DND-41 (cell line): ENCODE data around the gene PRIMA1.

Experiments
- ATAC-seq: fragments of 200-7000 bp; cut with Tn5 transposase; 3 replicates; pipeline ENCODE4 v1.9.1; 2021; ENCODE audit warnings: low read depth; ENCODE audit not compliant: insufficient read depth
- DNase-seq: peaks from one replicate; pipeline ENCODE4 v3.0.0-alpha.2; 2020
- H2AFZ ChIP-seq: 2 replicates; pipeline ENCODE4 v1.6.0; 2012; ENCODE audit warnings: low read depth, low read length
- H3K27ac ChIP-seq: 2 replicates; pipeline ENCODE4 v1.5.1; 2012; ENCODE audit warnings: low read length, inconsistent platforms
- H3K27me3 ChIP-seq: fragments of 200-600 bp; sonication (generic); 2 replicates; pipeline ENCODE4 v1.6.0; 2012; ENCODE audit warnings: low read length, mild to moderate bottlenecking, inconsistent platforms; ENCODE audit not compliant: insufficient read depth, poor library complexity
- H3K36me3 ChIP-seq: 2 replicates; pipeline ENCODE4 v1.5.1; 2012; ENCODE audit warnings: low read length, inconsistent platforms; ENCODE audit not compliant: insufficient read depth
- H3K4me1 ChIP-seq: 2 replicates; pipeline ENCODE4 v1.5.1; 2012; ENCODE audit warnings: mild to moderate bottlenecking, low read length; ENCODE audit not compliant: insufficient read depth
- H3K4me2 ChIP-seq: 2 replicates; pipeline ENCODE4 v1.6.0; 2012; ENCODE audit warnings: mild to moderate bottlenecking, moderate library complexity, low read length, inconsistent platforms; ENCODE audit not compliant: insufficient read depth
- H3K4me3 ChIP-seq, 2 experiments: fragments of 200-600 bp in 1 of 2; shearing (Covaris generic) in 1 of 2; 2 replicates each; pipeline ENCODE4 v1.5.1; 2012 to 2016; ENCODE audit warnings: inconsistent platforms in 2 of 2, low read length in 2 of 2, mild to moderate bottlenecking in 2 of 2, low read depth in 1 of 2, moderate library complexity in 1 of 2
- H3K79me2 ChIP-seq: 2 replicates; pipeline ENCODE4 v1.6.0; 2012; ENCODE audit warnings: low read length, inconsistent platforms; ENCODE audit not compliant: insufficient read depth
- H3K9ac ChIP-seq: 2 replicates; pipeline ENCODE4 v1.6.0; 2012; ENCODE audit warnings: low read depth, mild to moderate bottlenecking, inconsistent platforms, low read length, moderate library complexity
- H3K9me3 ChIP-seq: 2 replicates; pipeline ENCODE4 v1.5.1; 2012; ENCODE audit warnings: low read length, moderate library complexity, mild to moderate bottlenecking, inconsistent platforms; ENCODE audit not compliant: insufficient read depth, severe bottlenecking
- H4K20me1 ChIP-seq: 2 replicates; pipeline ENCODE4 v1.6.0; 2012; ENCODE audit warnings: low read length; ENCODE audit not compliant: insufficient read depth
- CTCF ChIP-seq: IDR thresholded peaks from 2 replicates; pipeline ENCODE4 v1.5.1; 2012; ENCODE audit warnings: borderline replicate concordance, low read length, moderate library complexity, mild to moderate bottlenecking; ENCODE audit not compliant: poor library complexity, severe bottlenecking; ENCODE audit errors: extremely low read depth
- EZH2 ChIP-seq: IDR thresholded peaks from 3 replicates; pipeline ENCODE4 v1.6.1; 2012; ENCODE audit warnings: borderline replicate concordance, low read depth, mild to moderate bottlenecking, moderate library complexity, low read length, inconsistent platforms; ENCODE audit not compliant: severe bottlenecking

The PRIMA1 gene

GRCh38 chr14:93785423-93785822 is 2.9 kb downstream of the PRIMA1 start:
- no peak for TF ChIP-seq CTCF
- no peak for TF ChIP-seq EZH2
- ATAC-seq (no peak), DNase-seq (no peak)

GRCh38 chr14:93784878-93785277 is 3.4 kb downstream of the PRIMA1 start:
- H2AFZ ChIP-seq, result no peak overlapping the region
- H3K4me2 ChIP-seq, result no peak overlapping the region
- no peaks in the 10 kb centered on the region for H3K79me2 ChIP-seq
- no peak overlapping the region for H3K27ac ChIP-seq
- H3K9me3 ChIP-seq, result no peaks in the 10 kb centered on the region
- TF ChIP-seq CTCF (no peak), EZH2 (no peak)
- H3K4me1 ChIP-seq, result no peaks in the 10 kb centered on the region
- H4K20me1 ChIP-seq, result no peaks in the 10 kb centered on the region
- DNase-seq (no peak), ATAC-seq (no peak)
- H3K27me3 ChIP-seq, result no peaks in the 10 kb centered on the region
- no peaks in the 10 kb centered on the region for H3K36me3 ChIP-seq
- H3K4me3 ChIP-seq, result no peak overlapping the region
- H3K9ac ChIP-seq, result no peak overlapping the region

More at GRCh38 chr14:93785423-93785822, 2.9 kb downstream of the PRIMA1 start:
- Histone ChIP-seq H3K27me3 (no peaks in the 10 kb centered on the region), H3K9ac (no peak overlapping the region), H4K20me1 (no peaks in the 10 kb centered on the region), H3K36me3 (no peaks in the 10 kb centered on the region), H3K4me3 (no peak overlapping the region), H2AFZ (no peak overlapping the region), H3K27ac (no peak overlapping the region), H3K4me2 (no peak overlapping the region), H3K79me2 (no peaks in the 10 kb centered on the region), H3K4me1 (no peaks in the 10 kb centered on the region), H3K9me3 (no peaks in the 10 kb centered on the region)

- no peak overlapping the region for H3K27ac ChIP-seq
- no peak overlapping the region for H3K4me2 ChIP-seq
- H3K9ac ChIP-seq, result no peak overlapping the region
- no peaks in the 10 kb centered on the region for H4K20me1 ChIP-seq
- H3K4me3 ChIP-seq, result no peak overlapping the region
- H2AFZ ChIP-seq, result no peak overlapping the region
- no peaks in the 10 kb centered on the region for H3K36me3 ChIP-seq
- no peaks in the 10 kb centered on the region for H3K27me3 ChIP-seq
- H3K4me1 ChIP-seq, result no peaks in the 10 kb centered on the region
- no peaks in the 10 kb centered on the region for H3K79me2 ChIP-seq
- DNase-seq (no peak), ATAC-seq (no peak)
- TF ChIP-seq EZH2, result no peak
- no peak for TF ChIP-seq CTCF
- no peaks in the 10 kb centered on the region for H3K9me3 ChIP-seq
Measured at GRCh38 chr14:93780813-93781400, 7.4 kb downstream of the PRIMA1 start.
